ENCODE measurements around the gene C1QTNF3. TPM values are rescaled to one million over a fixed set of nuclear protein-coding genes. Genes with fewer than 3 reads are reported as not detected.

The C1QTNF3 gene
- total RNA-seq, 1 experiment from 2014 or later = 2.5 TPM

DNA sequence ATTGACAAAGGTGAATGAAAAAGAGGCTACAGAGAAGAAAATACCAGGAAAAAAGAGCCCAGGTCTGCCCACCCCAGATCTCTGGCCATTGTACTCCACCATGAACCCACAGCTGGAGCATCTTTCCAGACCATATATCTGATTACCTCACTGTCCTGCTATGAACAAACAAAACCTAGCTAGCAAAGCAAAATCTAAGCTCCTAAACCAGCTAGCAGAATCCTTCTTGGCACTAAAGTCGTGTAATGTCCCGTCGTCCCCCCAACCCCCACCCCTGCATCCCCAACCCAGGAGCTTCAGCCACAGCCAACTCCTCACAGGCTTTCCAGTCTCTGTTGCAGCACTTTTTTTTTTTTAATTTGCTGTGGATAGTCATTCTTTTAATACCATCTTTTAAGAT is 2.5 kb downstream of the C1QTNF3 start:
- no peak for DNase-seq
- H3K36me3 Mint-ChIP-seq (ENCODE audit: insufficient read depth, unreplicated experiment) = no peaks in the 10 kb centered on the region
- no TSS peak for BruUV-seq (replicated peaks)
- no peaks in the 10 kb centered on the region for H3K9me3 Mint-ChIP-seq (ENCODE audit: unreplicated experiment)
- POLR2A ChIA-PET = no interaction called here
- Histone ChIP-seq H3K4me3 (ENCODE audit: low read depth, low read length) (no peak overlapping the region), H3K4me1 (peaks cover 53% of the 10 kb centered on the region), H3K27me3 (replicated peaks; ENCODE audit: control insufficient read depth, insufficient read depth, low read length) (no peaks in the 10 kb centered on the region), H3K9me3 (peaks cover under 1% of the 10 kb centered on the region; the same call in 1 of the 2 replicates), H3K36me3 (ENCODE audit: control insufficient read depth, insufficient read depth, low read length) (no peaks in the 10 kb centered on the region)
- H3K4me3 Mint-ChIP-seq (ENCODE audit: unreplicated experiment) = no peak overlapping the region
- intact Hi-C loops (cut with micrococcal nuclease; ENCODE audit: unreplicated experiment) = no loop called here
- peaks cover 41% of the 10 kb centered on the region for H3K4me1 Mint-ChIP-seq (ENCODE audit: low read depth, unreplicated experiment)
- CTCF ChIA-PET = interaction anchor here (1.0 to 1.2 kb wide), 2 partner anchors 32 to 43 kb away, joined by 6 to 8 read pairs; partner anchors contain the start of gene AMACR
- no peaks in the 10 kb centered on the region for H3K27me3 Mint-ChIP-seq (ENCODE audit: insufficient read depth, unreplicated experiment)
- TF ChIP-seq, protein P1, sequence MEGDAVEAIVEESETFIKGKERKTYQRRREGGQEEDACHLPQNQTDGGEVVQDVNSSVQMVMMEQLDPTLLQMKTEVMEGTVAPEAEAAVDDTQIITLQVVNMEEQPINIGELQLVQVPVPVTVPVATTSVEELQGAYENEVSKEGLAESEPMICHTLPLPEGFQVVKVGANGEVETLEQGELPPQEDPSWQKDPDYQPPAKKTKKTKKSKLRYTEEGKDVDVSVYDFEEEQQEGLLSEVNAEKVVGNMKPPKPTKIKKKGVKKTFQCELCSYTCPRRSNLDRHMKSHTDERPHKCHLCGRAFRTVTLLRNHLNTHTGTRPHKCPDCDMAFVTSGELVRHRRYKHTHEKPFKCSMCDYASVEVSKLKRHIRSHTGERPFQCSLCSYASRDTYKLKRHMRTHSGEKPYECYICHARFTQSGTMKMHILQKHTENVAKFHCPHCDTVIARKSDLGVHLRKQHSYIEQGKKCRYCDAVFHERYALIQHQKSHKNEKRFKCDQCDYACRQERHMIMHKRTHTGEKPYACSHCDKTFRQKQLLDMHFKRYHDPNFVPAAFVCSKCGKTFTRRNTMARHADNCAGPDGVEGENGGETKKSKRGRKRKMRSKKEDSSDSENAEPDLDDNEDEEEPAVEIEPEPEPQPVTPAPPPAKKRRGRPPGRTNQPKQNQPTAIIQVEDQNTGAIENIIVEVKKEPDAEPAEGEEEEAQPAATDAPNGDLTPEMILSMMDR (IDR thresholded peaks at IDR 0.05; ENCODE audit: insufficient read depth in 1 of 2, low read depth in 1 of 2, low read length in 1 of 2, severe bottlenecking in 1 of 2, unreplicated experiment in 1 of 2) = no peak
- H3K27ac Mint-ChIP-seq (ENCODE audit: unreplicated experiment) = no peak overlapping the region

DNA sequence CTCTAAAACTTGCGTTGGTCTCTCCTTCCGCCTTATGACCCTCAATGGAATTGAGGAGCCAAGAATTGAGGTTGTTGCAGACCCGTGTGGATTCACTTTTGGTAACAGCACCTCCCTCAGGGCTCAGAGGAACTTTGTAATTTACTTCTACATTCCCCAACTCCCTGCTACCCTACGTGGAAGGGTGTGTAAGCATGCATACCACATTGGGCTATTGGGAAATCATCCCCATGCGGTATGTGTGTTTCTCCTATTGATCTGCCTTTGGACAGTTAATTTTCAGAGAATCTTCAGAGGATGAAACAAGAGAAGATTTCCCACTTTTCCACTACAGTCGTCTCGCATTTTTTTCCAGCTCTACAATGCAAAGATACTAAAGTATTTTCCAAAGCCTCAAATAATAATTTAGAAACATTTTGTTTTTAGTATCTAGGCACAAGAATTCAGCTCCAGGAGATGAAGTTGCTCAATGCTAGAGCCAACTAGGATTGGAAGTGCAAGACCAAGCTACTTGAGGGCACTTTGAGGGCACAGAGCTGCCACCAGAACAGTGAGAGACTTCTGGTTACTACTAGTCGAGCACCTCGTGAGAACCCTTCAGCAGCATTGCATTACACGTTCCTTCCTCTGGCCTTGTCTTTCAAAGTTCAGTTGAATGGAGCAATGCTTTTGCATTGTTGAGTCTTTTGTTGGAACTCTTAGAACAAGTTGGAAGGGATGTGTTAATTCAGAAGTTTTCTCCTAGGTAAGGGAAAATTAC is 3.4 kb downstream of the C1QTNF3 start:
- Histone ChIP-seq H3K9me3 (peaks cover 5% of the 10 kb centered on the region; the same call in 1 of the 2 replicates), H3K4me3 (ENCODE audit: low read depth, low read length) (no peak overlapping the region), H3K27me3 (replicated peaks; ENCODE audit: control insufficient read depth, insufficient read depth, low read length) (no peaks in the 10 kb centered on the region), H3K4me1 (peaks cover 62% of the 10 kb centered on the region), H3K36me3 (ENCODE audit: control insufficient read depth, insufficient read depth, low read length) (no peaks in the 10 kb centered on the region)
- peaks cover 41% of the 10 kb centered on the region for H3K4me1 Mint-ChIP-seq (ENCODE audit: low read depth, unreplicated experiment)
- CTCF ChIA-PET = interaction anchor here (1.2 kb wide), 1 partner anchor 42 kb away, joined by 8 read pairs; no protein-coding TSS in a partner anchor
- no peak for DNase-seq
- H3K27ac Mint-ChIP-seq (ENCODE audit: unreplicated experiment) = peak overlapping the region; percentile 14
- POLR2A ChIA-PET = no interaction called here
- intact Hi-C loops (cut with micrococcal nuclease; ENCODE audit: unreplicated experiment) = no loop called here
- H3K4me3 Mint-ChIP-seq (ENCODE audit: unreplicated experiment) = no peak overlapping the region
- TF ChIP-seq, protein P1 (IDR thresholded peaks at IDR 0.05; ENCODE audit: insufficient read depth in 1 of 2, low read depth in 1 of 2, low read length in 1 of 2, severe bottlenecking in 1 of 2, unreplicated experiment in 1 of 2) = no peak
- no peaks in the 10 kb centered on the region for H3K36me3 Mint-ChIP-seq (ENCODE audit: insufficient read depth, unreplicated experiment)
- no peaks in the 10 kb centered on the region for H3K9me3 Mint-ChIP-seq (ENCODE audit: unreplicated experiment)
- H3K27me3 Mint-ChIP-seq (ENCODE audit: insufficient read depth, unreplicated experiment) = no peaks in the 10 kb centered on the region
- no TSS peak for BruUV-seq (replicated peaks)

DNA sequence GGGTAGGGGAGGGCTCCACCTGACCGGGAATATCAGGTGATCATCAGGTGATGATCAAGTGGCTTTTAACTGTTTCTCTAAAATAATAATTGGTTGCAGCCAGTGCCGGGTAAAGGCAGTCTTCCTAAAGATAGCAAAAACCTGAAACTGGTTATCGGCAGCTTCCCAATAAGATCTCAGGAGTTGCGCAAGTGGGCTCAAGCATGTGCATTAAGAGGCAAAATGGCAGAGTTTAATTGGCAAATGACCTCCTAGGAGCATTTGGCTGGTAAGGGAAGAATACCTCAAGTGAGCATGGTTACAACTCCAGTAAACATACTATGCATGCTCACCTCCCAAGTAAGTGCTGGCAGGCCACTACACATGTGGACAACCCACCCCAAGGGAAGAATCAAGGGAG is 4.2 kb downstream of the C1QTNF3 start:
- Mint-ChIP-seq H3K4me1 (ENCODE audit: low read depth, unreplicated experiment) (peaks cover 41% of the 10 kb centered on the region), H3K36me3 (ENCODE audit: insufficient read depth, unreplicated experiment) (no peaks in the 10 kb centered on the region), H3K27ac (ENCODE audit: unreplicated experiment) (peak overlapping the region; percentile 14), H3K27me3 (ENCODE audit: insufficient read depth, unreplicated experiment) (no peaks in the 10 kb centered on the region), H3K4me3 (ENCODE audit: unreplicated experiment) (no peak overlapping the region), H3K9me3 (ENCODE audit: unreplicated experiment) (no peaks in the 10 kb centered on the region)
- POLR2A ChIA-PET = no interaction called here
- Histone ChIP-seq H3K4me3 (ENCODE audit: low read depth, low read length) (no peak overlapping the region), H3K9me3 (peaks cover 5% of the 10 kb centered on the region; the same call in 1 of the 2 replicates), H3K36me3 (ENCODE audit: control insufficient read depth, insufficient read depth, low read length) (no peaks in the 10 kb centered on the region), H3K27me3 (replicated peaks; ENCODE audit: control insufficient read depth, insufficient read depth, low read length) (no peaks in the 10 kb centered on the region), H3K4me1 (peaks cover 69% of the 10 kb centered on the region)
- CTCF ChIA-PET = interaction anchor here (0.6 to 1.7 kb wide), 2 partner anchors 41 to 281 kb away, joined by 3 to 5 read pairs; no protein-coding TSS in a partner anchor
- no peak for DNase-seq
- TF ChIP-seq, protein P1 (IDR thresholded peaks at IDR 0.05; ENCODE audit: insufficient read depth in 1 of 2, low read depth in 1 of 2, low read length in 1 of 2, severe bottlenecking in 1 of 2, unreplicated experiment in 1 of 2) = no peak
- BruUV-seq (replicated peaks) = no TSS peak
- intact Hi-C loops (cut with micrococcal nuclease; ENCODE audit: unreplicated experiment) = loop anchor here (1.0 kb wide), 1 partner anchor 31 kb away; the partner anchor contains the start of gene AMACR

Data from Caco-2 (cell line).